Panc1 (cell line): ENCODE results near the gene FRY. TPM values are rescaled to one million over a fixed set of nuclear protein-coding genes. Genes with fewer than 3 reads are reported as not detected.
A peak's percentile ranks its signal among the peaks of the same experiment; 100 is the strongest.

Experiments used
- ATAC-seq: fragments of 200-7000 bp; cut with Tn5 transposase; 2 replicates; pipeline ENCODE4 v1.9.1; 2020; ENCODE audit warnings: mild to moderate bottlenecking, moderate library complexity
- BruUV-seq: library from RNA; stranded (reverse); fragments of 400-500 nt; replicated peaks from 2 replicates; lab custom pipeline; 2021; lab: Mats Ljungman, UMichigan
- CTCF ChIA-PET: fragments of 300-600 bp; sonication (Branson Sonifier 250); formaldehyde crosslinking; loops from one replicate; lab custom pipeline; 2022; ENCODE audit warnings: antibody characterized with exemption; lab: Charles Lee
- POLR2A ChIA-PET: fragments of 300-600 bp; sonication (Branson Sonifier 250); formaldehyde crosslinking; loops from one replicate; lab custom pipeline; 2022; ENCODE audit warnings: antibody characterized with exemption; lab: Charles Lee
- DNase-seq: peaks from one replicate; pipeline ENCODE4 v3.0.0-alpha.2; 2010; ENCODE audit warnings: low read depth, low spot score
- H3K27ac ChIP-seq: 2 replicates; pipeline ENCODE4 v1.5.1; 2011; ENCODE audit warnings: mild to moderate bottlenecking, low read length, inconsistent platforms
- H3K27me3 ChIP-seq: fragments of 200-500 bp; sonication (Bioruptor generic); 2 replicates; pipeline ENCODE4 v1.6.0; 2014; ENCODE audit warnings: low read length, inconsistent platforms; ENCODE audit not compliant: control insufficient read depth, insufficient read depth
- H3K36me3 ChIP-seq: fragments of 200-500 bp; sonication (Bioruptor generic); 2 replicates; pipeline ENCODE4 v1.5.1; 2014; ENCODE audit warnings: inconsistent platforms, mild to moderate bottlenecking, low read length, moderate library complexity; ENCODE audit not compliant: control insufficient read depth, insufficient read depth
- H3K4me1 ChIP-seq: 2 replicates; pipeline ENCODE4 v1.5.1; 2011; ENCODE audit warnings: inconsistent platforms, mild to moderate bottlenecking, low read length, moderate library complexity; ENCODE audit not compliant: control insufficient read depth, insufficient read depth
- H3K4me3 ChIP-seq, 2 experiments: 2 replicates each; pipeline ENCODE4 v1.5.1; 2011 to 2012; ENCODE audit warnings: low read depth in 2 of 2, low read length in 2 of 2, mild to moderate bottlenecking in 2 of 2, inconsistent platforms in 1 of 2, moderate library complexity in 1 of 2
- H3K9me3 ChIP-seq: fragments of 200-500 bp; sonication (Bioruptor generic); 2 replicates; pipeline ENCODE4 v1.5.1; 2014; ENCODE audit warnings: low read depth, mild to moderate bottlenecking, inconsistent platforms, low read length, moderate library complexity; ENCODE audit not compliant: control insufficient read depth, insufficient read depth
- POLR2AphosphoS5 ChIP-seq: IDR thresholded peaks from 2 replicates; pipeline ENCODE4 v1.6.1; 2012; ENCODE audit warnings: mild to moderate bottlenecking, low read depth, low read length, moderate library complexity
- SIN3A ChIP-seq: IDR thresholded peaks from 2 replicates; pipeline ENCODE4 v1.6.1; 2012; ENCODE audit warnings: low read depth, mild to moderate bottlenecking, low read length, moderate library complexity, borderline replicate concordance; ENCODE audit not compliant: insufficient read depth
- TCF7L2 ChIP-seq: IDR thresholded peaks from 2 replicates; pipeline ENCODE4 v1.6.1; 2011; ENCODE audit warnings: mild to moderate bottlenecking, low read depth, low read length, inconsistent platforms
- in situ Hi-C: cut with HindIII; loops from 2 replicates; pipeline ENCODE4 v1.10.0; 2016; ENCODE audit warnings: low sequenced_read_pairs, low pct_unique_long_range_greater_than_20kb
- intact Hi-C: fragments of 100-400 bp; cut with micrococcal nuclease; formaldehyde crosslinking; loops from one replicate; pipeline ENCODE4 v1.10.0; 2022; ENCODE audit not compliant: unreplicated experiment
- total RNA-seq: library from RNA; stranded (reverse); gene quantifications from one replicate; pipeline ENCODE4 v1.2.1, GENCODE V29; 2021; ENCODE audit not compliant: unreplicated experiment
- TF ChIP-seq, protein P1 (sequence below), 2 experiments: IDR thresholded peaks; 2 replicates each; pipeline ENCODE4 v1.6.1; 2011 to 2012; ENCODE audit warnings: low read depth in 2 of 2, control low read depth in 1 of 2, low read length in 1 of 2, mild to moderate bottlenecking in 1 of 2, moderate library complexity in 1 of 2; ENCODE audit not compliant: insufficient read depth in 1 of 2
- TF ChIP-seq, protein P2 (sequence below): fragments of 450-650 bp; IDR thresholded peaks from 2 replicates; pipeline ENCODE4 v1.5.1; 2017; ENCODE audit warnings: mild to moderate bottlenecking

The FRY gene
- total RNA-seq, 1 experiment from 2014 or later, result 0.18 TPM

DNA sequence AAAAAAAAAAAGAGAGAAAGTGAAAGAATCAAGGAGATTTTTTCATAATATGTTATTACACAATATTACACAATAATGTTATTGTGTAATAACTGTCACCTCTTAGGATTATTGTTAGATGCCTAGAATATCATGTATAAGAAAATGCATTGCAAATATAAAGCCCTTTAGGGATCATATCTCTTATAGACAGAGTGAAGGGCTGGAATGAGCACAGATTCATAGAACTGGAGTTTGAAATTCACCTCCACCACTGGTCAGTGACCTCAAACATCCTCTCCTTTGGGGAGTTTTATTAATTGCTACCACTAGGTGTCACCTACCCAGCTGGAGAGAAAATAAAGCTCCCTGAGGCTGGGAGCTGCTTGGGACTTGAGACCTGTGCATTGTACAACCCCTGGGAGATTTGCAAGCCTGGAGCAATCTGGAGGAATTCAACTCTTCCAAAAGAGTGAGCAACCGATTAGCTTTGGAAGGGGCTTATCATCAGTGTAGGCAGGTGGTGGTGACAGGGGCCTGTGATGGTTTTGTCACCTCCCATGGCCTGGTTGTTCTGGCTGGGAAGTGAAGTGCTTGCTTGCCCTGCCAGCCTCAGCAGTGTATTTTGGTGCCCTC is 30.3 kb upstream of the FRY start:
- Histone ChIP-seq H3K9me3 (no peaks in the 10 kb centered on the region), H3K27ac (no peak overlapping the region), H3K4me3 (no peak overlapping the region), H3K4me1 (no peaks in the 10 kb centered on the region), H3K27me3 (no peaks in the 10 kb centered on the region), H3K36me3 (no peaks in the 10 kb centered on the region)
- TF ChIP-seq TCF7L2 (no peak), SIN3A (no peak)
- TF ChIP-seq, protein P1, sequence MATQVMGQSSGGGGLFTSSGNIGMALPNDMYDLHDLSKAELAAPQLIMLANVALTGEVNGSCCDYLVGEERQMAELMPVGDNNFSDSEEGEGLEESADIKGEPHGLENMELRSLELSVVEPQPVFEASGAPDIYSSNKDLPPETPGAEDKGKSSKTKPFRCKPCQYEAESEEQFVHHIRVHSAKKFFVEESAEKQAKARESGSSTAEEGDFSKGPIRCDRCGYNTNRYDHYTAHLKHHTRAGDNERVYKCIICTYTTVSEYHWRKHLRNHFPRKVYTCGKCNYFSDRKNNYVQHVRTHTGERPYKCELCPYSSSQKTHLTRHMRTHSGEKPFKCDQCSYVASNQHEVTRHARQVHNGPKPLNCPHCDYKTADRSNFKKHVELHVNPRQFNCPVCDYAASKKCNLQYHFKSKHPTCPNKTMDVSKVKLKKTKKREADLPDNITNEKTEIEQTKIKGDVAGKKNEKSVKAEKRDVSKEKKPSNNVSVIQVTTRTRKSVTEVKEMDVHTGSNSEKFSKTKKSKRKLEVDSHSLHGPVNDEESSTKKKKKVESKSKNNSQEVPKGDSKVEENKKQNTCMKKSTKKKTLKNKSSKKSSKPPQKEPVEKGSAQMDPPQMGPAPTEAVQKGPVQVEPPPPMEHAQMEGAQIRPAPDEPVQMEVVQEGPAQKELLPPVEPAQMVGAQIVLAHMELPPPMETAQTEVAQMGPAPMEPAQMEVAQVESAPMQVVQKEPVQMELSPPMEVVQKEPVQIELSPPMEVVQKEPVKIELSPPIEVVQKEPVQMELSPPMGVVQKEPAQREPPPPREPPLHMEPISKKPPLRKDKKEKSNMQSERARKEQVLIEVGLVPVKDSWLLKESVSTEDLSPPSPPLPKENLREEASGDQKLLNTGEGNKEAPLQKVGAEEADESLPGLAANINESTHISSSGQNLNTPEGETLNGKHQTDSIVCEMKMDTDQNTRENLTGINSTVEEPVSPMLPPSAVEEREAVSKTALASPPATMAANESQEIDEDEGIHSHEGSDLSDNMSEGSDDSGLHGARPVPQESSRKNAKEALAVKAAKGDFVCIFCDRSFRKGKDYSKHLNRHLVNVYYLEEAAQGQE (IDR thresholded peaks at IDR 0.05; ENCODE audit: insufficient read depth in 1 of 2, low read depth in 2 of 2, low read length in 1 of 2), result no peak
- TF ChIP-seq, protein P2, sequence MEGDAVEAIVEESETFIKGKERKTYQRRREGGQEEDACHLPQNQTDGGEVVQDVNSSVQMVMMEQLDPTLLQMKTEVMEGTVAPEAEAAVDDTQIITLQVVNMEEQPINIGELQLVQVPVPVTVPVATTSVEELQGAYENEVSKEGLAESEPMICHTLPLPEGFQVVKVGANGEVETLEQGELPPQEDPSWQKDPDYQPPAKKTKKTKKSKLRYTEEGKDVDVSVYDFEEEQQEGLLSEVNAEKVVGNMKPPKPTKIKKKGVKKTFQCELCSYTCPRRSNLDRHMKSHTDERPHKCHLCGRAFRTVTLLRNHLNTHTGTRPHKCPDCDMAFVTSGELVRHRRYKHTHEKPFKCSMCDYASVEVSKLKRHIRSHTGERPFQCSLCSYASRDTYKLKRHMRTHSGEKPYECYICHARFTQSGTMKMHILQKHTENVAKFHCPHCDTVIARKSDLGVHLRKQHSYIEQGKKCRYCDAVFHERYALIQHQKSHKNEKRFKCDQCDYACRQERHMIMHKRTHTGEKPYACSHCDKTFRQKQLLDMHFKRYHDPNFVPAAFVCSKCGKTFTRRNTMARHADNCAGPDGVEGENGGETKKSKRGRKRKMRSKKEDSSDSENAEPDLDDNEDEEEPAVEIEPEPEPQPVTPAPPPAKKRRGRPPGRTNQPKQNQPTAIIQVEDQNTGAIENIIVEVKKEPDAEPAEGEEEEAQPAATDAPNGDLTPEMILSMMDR, result peak; percentile 68
- intact Hi-C loops, result no loop called here
- ATAC-seq, result no peak
- BruUV-seq, result no TSS peak
- ChIA-PET POLR2A (no interaction called here), CTCF (interaction anchor here (0.9 kb wide), 1 partner anchor 34 kb away, joined by 3 read pairs; no protein-coding TSS in a partner anchor)
- no peak for DNase-seq
- in situ Hi-C loops, result no loop called here

- H3K27ac ChIP-seq, result no peak overlapping the region
- CTCF ChIA-PET, result interaction anchor here (0.9 kb wide), 1 partner anchor 34 kb away, joined by 3 read pairs; no protein-coding TSS in a partner anchor
- intact Hi-C loops, result no loop called here
- no peak for ATAC-seq
- BruUV-seq, result no TSS peak
- no peaks in the 10 kb centered on the region for H3K36me3 ChIP-seq
- POLR2A ChIA-PET, result no interaction called here
- in situ Hi-C loops, result no loop called here
- H3K27me3 ChIP-seq, result no peaks in the 10 kb centered on the region
- TF ChIP-seq SIN3A (no peak), POLR2AphosphoS5 (no peak), TCF7L2 (no peak)
- TF ChIP-seq, protein P2, result no peak
- TF ChIP-seq, protein P1 (IDR thresholded peaks at IDR 0.05; ENCODE audit: insufficient read depth in 1 of 2, low read depth in 2 of 2, low read length in 1 of 2), result no peak
- no peak overlapping the region for H3K4me3 ChIP-seq
- DNase-seq, result no peak
- no peaks in the 10 kb centered on the region for H3K4me1 ChIP-seq
- no peaks in the 10 kb centered on the region for H3K9me3 ChIP-seq
Measured at GRCh38 chr13:32001769-32002168, 29.8 kb upstream of the FRY start.
